WTC11 (cell line): ENCODE results near the gene MYO9A.
"Not testable (repeated sequence)": the region's sequence is repeated elsewhere in the genome, so short reads cannot be mapped to it uniquely, and the experiment has no call there.

ENCODE experiments used
- CREB1 ChIP-seq: sonication (generic); formaldehyde crosslinking; IDR thresholded peaks from 2 replicates; pipeline ENCODE4 v1.8.0; 2023; ENCODE audit warnings: mild to moderate bottlenecking, missing genetic modification reagents
- CTCF ChIP-seq: fragments of 200-600 bp; IDR thresholded peaks from 2 replicates; pipeline ENCODE4 v1.8.0; 2022; ENCODE audit warnings: antibody characterized with exemption
- NR1H2 ChIP-seq: sonication (generic); formaldehyde crosslinking; IDR thresholded peaks from 2 replicates; pipeline ENCODE4 v1.9.0; 2021; ENCODE audit warnings: mild to moderate bottlenecking, moderate library complexity, missing genetic modification reagents
- TEAD4 ChIP-seq: sonication (generic); formaldehyde crosslinking; IDR thresholded peaks from 2 replicates; pipeline ENCODE4 v1.8.0; 2022; ENCODE audit warnings: mild to moderate bottlenecking, missing genetic modification reagents
- ZNF121 ChIP-seq: sonication (generic); formaldehyde crosslinking; IDR thresholded peaks from 2 replicates; pipeline ENCODE4 v1.8.0; 2023; ENCODE audit warnings: missing genetic modification reagents

GRCh38 chr15:72056217-72056616 lies 61.7 kb downstream of the MYO9A start:
- not testable (repeated sequence) for TF ChIP-seq TEAD4; CREB1 (CRISPR knock-in tag); CTCF; NR1H2 (CRISPR knock-in tag); ZNF121 (CRISPR knock-in tag)
